GM19328 (cell line): ENCODE results near the gene ASTN1.

ENCODE experiments used
- ATAC-seq: cut with Tn5 transposase; IDR thresholded peaks from one replicate; pipeline ENCODE4 v1.9.1; 2021; ENCODE audit warnings: mild to moderate bottlenecking, moderate library complexity; ENCODE audit not compliant: unreplicated experiment

ASTN1 gene

GRCh38 chr1:177045151-177045550 lies 119.4 kb downstream of the ASTN1 start:
- no peak for ATAC-seq

- ATAC-seq, result no peak
Observed at GRCh38 chr1:177044390-177044789, 120.1 kb downstream of the ASTN1 start.

GRCh38 chr1:177043597-177043996 lies 120.9 kb downstream of the ASTN1 start:
- no peak for ATAC-seq

GRCh38 chr1:177035586-177035985 lies 128.9 kb downstream of the ASTN1 start:
- ATAC-seq, result no peak

GRCh38 chr1:177033628-177034027 lies 130.9 kb downstream of the ASTN1 start:
- ATAC-seq, result no peak

GRCh38 chr1:177032434-177032833 lies 132.1 kb downstream of the ASTN1 start:
- ATAC-seq, result no peak

- no peak for ATAC-seq
Observed at GRCh38 chr1:177024623-177025022, 139.9 kb downstream of the ASTN1 start.

- no peak for ATAC-seq
Observed at GRCh38 chr1:177023726-177024125, 140.8 kb downstream of the ASTN1 start.

- ATAC-seq, result no peak
Observed at GRCh38 chr1:177023249-177023648, 141.3 kb downstream of the ASTN1 start.

- no peak for ATAC-seq
Observed at GRCh38 chr1:177021687-177022086, 142.8 kb downstream of the ASTN1 start.

GRCh38 chr1:177020851-177021589 lies 143.5 kb downstream of the ASTN1 start:
- no peak for ATAC-seq

- no peak for ATAC-seq
Observed at GRCh38 chr1:177017287-177017852, 147.1 kb downstream of the ASTN1 start.

GRCh38 chr1:177014325-177014724 lies 150.2 kb downstream of the ASTN1 start:
- no peak for ATAC-seq

GRCh38 chr1:177012342-177012925 lies 152.1 kb downstream of the ASTN1 start:
- no peak for ATAC-seq

- ATAC-seq, result no peak
Observed at GRCh38 chr1:177011508-177011907, 153.0 kb downstream of the ASTN1 start.

GRCh38 chr1:177010211-177010825 lies 154.2 kb downstream of the ASTN1 start:
- ATAC-seq, result no peak

GRCh38 chr1:177008653-177009052 lies 155.9 kb downstream of the ASTN1 start:
- ATAC-seq, result no peak

GRCh38 chr1:177007437-177008161 lies 156.9 kb downstream of the ASTN1 start:
- no peak for ATAC-seq

- no peak for ATAC-seq
Observed at GRCh38 chr1:177002891-177003290, 161.6 kb downstream of the ASTN1 start.

GRCh38 chr1:177001556-177001955 lies 163.0 kb downstream of the ASTN1 start:
- no peak for ATAC-seq

GRCh38 chr1:176998183-176998795 lies 166.2 kb downstream of the ASTN1 start:
- ATAC-seq, result no peak
